GM12878 (cell line): ENCODE measurements around the gene SORL1. TPM values are rescaled to one million over a fixed set of nuclear protein-coding genes. Genes with fewer than 3 reads are reported as not detected.

Experiments
- CUX1 ChIP-seq: IDR thresholded peaks from 2 replicates; pipeline ENCODE4 v1.6.1; 2012; ENCODE audit warnings: improper control_type of control experiment, low read depth, low read length; ENCODE audit not compliant: insufficient replicate concordance
- ELK1 ChIP-seq: IDR thresholded peaks from 2 replicates; pipeline ENCODE4 v1.6.1; 2012; ENCODE audit warnings: low read depth, low read length, improper control_type of control experiment
- GATAD2B ChIP-seq: fragments of 450-650 bp; conservative IDR thresholded peaks from 2 replicates; pipeline ENCODE4 v1.6.1; 2017; ENCODE audit warnings: low read depth, mild to moderate bottlenecking, moderate library complexity
- IKZF2 ChIP-seq, 2 experiments: fragments of 450-650 bp; IDR thresholded peaks; 2 replicates each; pipeline ENCODE4 v1.6.1; 2017; ENCODE audit warnings: mild to moderate bottlenecking in 2 of 2, moderate library complexity in 2 of 2
- JUNB ChIP-seq: IDR thresholded peaks from 2 replicates; pipeline ENCODE4 v1.6.1; 2016; ENCODE audit warnings: antibody characterized with exemption, mild to moderate bottlenecking
- JUND ChIP-seq: IDR thresholded peaks from 2 replicates; pipeline ENCODE4 v1.6.1; 2012; ENCODE audit warnings: low read depth, mild to moderate bottlenecking, low read length, improper control_type of control experiment, moderate library complexity
- MAX ChIP-seq: IDR thresholded peaks from 2 replicates; pipeline ENCODE4 v1.6.1; 2012; ENCODE audit warnings: low read depth, low read length, improper control_type of control experiment
- NR2C2 ChIP-seq: IDR thresholded peaks from 2 replicates; pipeline ENCODE4 v1.6.1; 2011; ENCODE audit warnings: borderline replicate concordance, low read depth; ENCODE audit not compliant: control insufficient read depth, insufficient read length
- PAX5 ChIP-seq: IDR thresholded peaks from 2 replicates; pipeline ENCODE4 v1.6.1; 2011; ENCODE audit warnings: low read depth, low read length, borderline replicate concordance
- RELA ChIP-seq: fragments of 450-650 bp; IDR thresholded peaks from 2 replicates; pipeline ENCODE4 v1.8.0; 2014; ENCODE audit warnings: borderline replicate concordance; ENCODE audit not compliant: partially characterized antibody
- SMAD1 ChIP-seq: fragments of 450-650 bp; IDR thresholded peaks from 2 replicates; pipeline ENCODE4 v1.6.1; 2018; ENCODE audit warnings: mild to moderate bottlenecking, low read depth; ENCODE audit not compliant: partially characterized antibody
- WRNIP1 ChIP-seq: IDR thresholded peaks from 2 replicates; pipeline ENCODE4 v1.6.1; 2011; ENCODE audit warnings: low read depth, low read length, improper control_type of control experiment, borderline replicate concordance
- YY1 ChIP-seq: IDR thresholded peaks from 2 replicates; pipeline ENCODE4 v1.6.1; 2011; ENCODE audit warnings: low read depth, mild to moderate bottlenecking, low read length
- ZBTB33 ChIP-seq: fragments of 450-650 bp; IDR thresholded peaks from 2 replicates; pipeline ENCODE4 v1.6.1; 2017; ENCODE audit warnings: mild to moderate bottlenecking
- ZNF622 ChIP-seq: fragments of 450-650 bp; IDR thresholded peaks from 2 replicates; pipeline ENCODE4 v1.6.1; 2017; ENCODE audit warnings: mild to moderate bottlenecking, inconsistent platforms
- ZNF687 ChIP-seq: fragments of 450-650 bp; IDR thresholded peaks from 2 replicates; pipeline ENCODE4 v1.6.1; 2017; ENCODE audit warnings: mild to moderate bottlenecking, moderate library complexity
- polyA plus RNA-seq, 11 experiments: library from polyadenylated mRNA; depleted of rRNA in 4 of 11; unstranded in 6 of 11; stranded (reverse) in 5 of 11; fragments of >200 nt; fragmentation: Nextera tagmentation in 4 of 11; fragmentation: Illumina TruSeq in 1 of 11; extraction: Ambion mirVana in 4 of 11; extraction: Trizol in 1 of 11; gene quantifications; 1 replicate in 1 of 11; 2 replicates in 10 of 11; pipeline versions ENCODE4 v1.2.1 to v1.2.3, GENCODE V29; 2011 to 2016; ENCODE audit warnings: inconsistent platforms in 2 of 11, missing spikeins in 2 of 11, low read depth in 1 of 11
- total RNA-seq, 4 experiments: library from RNA; depleted of rRNA in 3 of 4; stranded (reverse); fragments of >200 nt in 3 of 4; fragmentation: Illumina TruSeq in 1 of 4; extraction: Trizol in 1 of 4; gene quantifications; 2 replicates each; pipeline versions ENCODE4 v1.2.1 to v1.2.3, GENCODE V29; 2013 to 2021

The SORL1 gene
- total and polyA plus RNA-seq, 10 of the 15 experiments (the other 5 are each of a cell fraction or from before 2014, with no cell fraction given) = 20.2 to 107 (median 59.9) TPM

GRCh38 chr11:121452609-121453150 is 566 bp downstream of the SORL1 start, which contains the start of gene SORL1-AS1 (continued):
- TF ChIP-seq YY1 (no peak), JUND (no peak), MAX (no peak), IKZF2 (IDR thresholded peaks at IDR 0.05) (peak in 1 of 2 experiments; percentile 73; a peak in 2 of 4 replicates), ZNF622 (no peak), CUX1 (no peak), PAX5 (no peak), ZNF687 (peak; percentile 63; the same call in 1 of the 2 replicates), ZBTB33 (no peak), ELK1 (no peak), RELA (peak; percentile 92), WRNIP1 (no peak), JUNB (0 out of 2 replicates have a peak, but pooled peaks have one; percentile 7), SMAD1 (peak; percentile 80), GATAD2B (0 out of 2 replicates have a peak, but pooled peaks have one; percentile 15), NR2C2 (no peak)
